Ectodermal cell (in vitro differentiated cells): ENCODE measurements around the gene UBD.

ENCODE experiments used
- H3K27ac ChIP-seq: 2 replicates; pipeline ENCODE4 v1.7.0; 2013; ENCODE audit warnings: mild to moderate bottlenecking, low read depth, low read length; ENCODE audit not compliant: insufficient read depth, poor library complexity, severe bottlenecking
- H3K27me3 ChIP-seq: 2 replicates; pipeline ENCODE4 v1.7.0; 2013; ENCODE audit warnings: mild to moderate bottlenecking, low read length; ENCODE audit not compliant: insufficient read depth, control insufficient read depth, poor library complexity, severe bottlenecking
- H3K36me3 ChIP-seq: one replicate; pipeline ENCODE4 v1.7.0; 2013; ENCODE audit warnings: low read length; ENCODE audit not compliant: control insufficient read depth, insufficient read depth
- H3K4me1 ChIP-seq: one replicate; pipeline ENCODE4 v1.7.0; 2013; ENCODE audit warnings: low read length; ENCODE audit not compliant: control insufficient read depth, insufficient read depth
- H3K4me3 ChIP-seq: 2 replicates; pipeline ENCODE4 v1.7.0; 2013; ENCODE audit warnings: low read depth, low read length, control low read depth; ENCODE audit not compliant: insufficient read depth
- H3K9me3 ChIP-seq: 2 replicates; pipeline ENCODE4 v1.7.0; 2013; ENCODE audit warnings: mild to moderate bottlenecking, low read length, moderate library complexity; ENCODE audit not compliant: control insufficient read depth
- WGBS, 2 experiments: methylation state at CpG; one replicate each; pipeline ENCODE4 v1.1.7; 2013; ENCODE audit warnings: missing lambda C conversion rate in 2 of 2; 5-methylcytosine and 5-hydroxymethylcytosine counted together

The UBD gene

GRCh38 chr6:29532320-29532951, 27.1 kb downstream of the UBD start:
- H3K4me3 ChIP-seq, result no peak overlapping the region
- WGBS, 2 experiments, result 68 to 75% methylated on average over 2 of the region's 2 CpGs

GRCh38 chr6:29531668-29532067, 27.9 kb downstream of the UBD start:
- Histone ChIP-seq H3K36me3 (no peaks in the 10 kb centered on the region), H3K27me3 (no peaks in the 10 kb centered on the region), H3K27ac (no peak overlapping the region), H3K9me3 (no peaks in the 10 kb centered on the region), H3K4me1 (no peaks in the 10 kb centered on the region), H3K4me3 (no peak overlapping the region)
- 74 to 76% methylated on average over 3 of the region's 3 CpGs for WGBS, 2 experiments

More at GRCh38 chr6:29532320-29532951, 27.1 kb downstream of the UBD start:
- Histone ChIP-seq H3K36me3 (no peaks in the 10 kb centered on the region), H3K4me1 (no peaks in the 10 kb centered on the region), H3K27me3 (no peaks in the 10 kb centered on the region), H3K9me3 (no peaks in the 10 kb centered on the region), H3K27ac (no peak overlapping the region)

GRCh38 chr6:29530671-29531310, 28.7 kb downstream of the UBD start:
- H3K27ac ChIP-seq, result no peak overlapping the region
- no peak overlapping the region for H3K4me3 ChIP-seq
- 89 to 100% methylated on average over 2 of the region's 2 CpGs for WGBS, 2 experiments
- no peaks in the 10 kb centered on the region for H3K27me3 ChIP-seq
- no peaks in the 10 kb centered on the region for H3K36me3 ChIP-seq
- H3K4me1 ChIP-seq, result no peaks in the 10 kb centered on the region
- H3K9me3 ChIP-seq, result no peaks in the 10 kb centered on the region

GRCh38 chr6:29529956-29530355, 29.6 kb downstream of the UBD start:
- 93 to 94% methylated on average over 3 of the region's 3 CpGs for WGBS, 2 experiments
- H3K4me3 ChIP-seq, result no peak overlapping the region
- no peaks in the 10 kb centered on the region for H3K36me3 ChIP-seq
- no peaks in the 10 kb centered on the region for H3K27me3 ChIP-seq
- H3K9me3 ChIP-seq, result no peaks in the 10 kb centered on the region
- no peak overlapping the region for H3K27ac ChIP-seq
- H3K4me1 ChIP-seq, result no peaks in the 10 kb centered on the region

- Histone ChIP-seq H3K27me3 (no peaks in the 10 kb centered on the region), H3K4me3 (no peak overlapping the region), H3K4me1 (no peaks in the 10 kb centered on the region), H3K27ac (no peak overlapping the region), H3K9me3 (no peaks in the 10 kb centered on the region), H3K36me3 (no peaks in the 10 kb centered on the region)
- 90 to 96% methylated on average over 2 of the region's 2 CpGs for WGBS, 2 experiments
Observed at GRCh38 chr6:29528988-29529560, 30.5 kb downstream of the UBD start.

GRCh38 chr6:29528300-29528931, 31.1 kb downstream of the UBD start:
- Histone ChIP-seq H3K27ac (no peak overlapping the region), H3K4me3 (no peak overlapping the region), H3K9me3 (no peaks in the 10 kb centered on the region), H3K27me3 (no peaks in the 10 kb centered on the region), H3K36me3 (no peaks in the 10 kb centered on the region), H3K4me1 (no peaks in the 10 kb centered on the region)
- 81% methylated on average over 5 of the region's 5 CpGs for WGBS, 2 experiments

- H3K4me1 ChIP-seq, result no peaks in the 10 kb centered on the region
- no peaks in the 10 kb centered on the region for H3K27me3 ChIP-seq
- H3K9me3 ChIP-seq, result no peaks in the 10 kb centered on the region
- H3K36me3 ChIP-seq, result no peaks in the 10 kb centered on the region
- H3K4me3 ChIP-seq, result no peak overlapping the region
- 86 to 88% methylated on average over 2 of the region's 2 CpGs for WGBS, 2 experiments
- H3K27ac ChIP-seq, result no peak overlapping the region
Observed at GRCh38 chr6:29527564-29527963, 32.0 kb downstream of the UBD start.

- WGBS, 2 experiments, result 100% methylated on average over 1 of the region's 1 CpG; no CpG with 5 or more reads in 1 of the 2 experiments
Observed at GRCh38 chr6:29527126-29527525, 32.4 kb downstream of the UBD start.

GRCh38 chr6:29525311-29525639, 34.3 kb downstream of the UBD start:
- Histone ChIP-seq H3K27me3 (no peaks in the 10 kb centered on the region), H3K4me1 (no peaks in the 10 kb centered on the region), H3K4me3 (no peak overlapping the region), H3K27ac (no peak overlapping the region), H3K36me3 (no peaks in the 10 kb centered on the region), H3K9me3 (no peaks in the 10 kb centered on the region)
- 0% methylated on average over 1 of the region's 1 CpG for WGBS, 2 experiments

More at GRCh38 chr6:29527126-29527525, 32.4 kb downstream of the UBD start:
- Histone ChIP-seq H3K27ac (no peak overlapping the region), H3K4me1 (no peaks in the 10 kb centered on the region), H3K36me3 (no peaks in the 10 kb centered on the region), H3K4me3 (no peak overlapping the region), H3K27me3 (no peaks in the 10 kb centered on the region), H3K9me3 (no peaks in the 10 kb centered on the region)
